ENCODE measurements around the gene RAX. TPM values are rescaled to one million over a fixed set of nuclear protein-coding genes. Genes with fewer than 3 reads are reported as not detected.

The RAX gene
- total RNA-seq, 1 experiment from 2014 or later = not detected

DNA sequence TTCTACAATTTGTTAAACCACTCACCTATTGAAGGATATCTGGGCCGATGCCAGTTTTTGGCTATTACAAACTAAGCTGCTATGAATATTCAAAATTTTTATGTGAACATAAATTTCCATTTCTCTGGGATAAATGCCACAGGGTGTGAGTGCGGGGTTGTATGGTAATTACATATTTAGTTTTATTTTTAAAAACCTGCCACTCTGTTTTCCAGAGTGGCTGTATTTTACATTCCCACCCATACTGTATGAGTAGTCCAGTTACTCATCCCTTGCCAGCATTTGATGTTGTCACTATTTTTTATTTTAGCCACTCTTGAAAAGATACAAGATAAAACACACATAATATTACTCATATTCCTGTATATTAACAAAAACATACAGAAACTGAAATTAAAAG, 30.3 kb downstream of the RAX start:
- in situ Hi-C loops (cut with HindIII; ENCODE audit: low pct_unique_long_range_greater_than_20kb, low sequenced_read_pairs) = no loop called here
- H3K4me3 ChIP-seq (ENCODE audit: low read depth in 2 of 2, low read length in 2 of 2) = no peak overlapping the region
- ChIA-PET CTCF (no interaction called here), POLR2A (no interaction called here)
- no peaks in the 10 kb centered on the region for H3K4me1 ChIP-seq (ENCODE audit: control insufficient read depth, insufficient read depth, low read length)
- ATAC-seq (no peak), DNase-seq (ENCODE audit: low read depth, low spot score) (no peak)
- H3K9me3 ChIP-seq (ENCODE audit: control insufficient read depth, insufficient read depth, low read depth, low read length) = no peaks in the 10 kb centered on the region
- H3K27ac ChIP-seq (ENCODE audit: low read length) = no peak overlapping the region
- no TSS peak for BruUV-seq (replicated peaks)
- TF ChIP-seq, protein P1, sequence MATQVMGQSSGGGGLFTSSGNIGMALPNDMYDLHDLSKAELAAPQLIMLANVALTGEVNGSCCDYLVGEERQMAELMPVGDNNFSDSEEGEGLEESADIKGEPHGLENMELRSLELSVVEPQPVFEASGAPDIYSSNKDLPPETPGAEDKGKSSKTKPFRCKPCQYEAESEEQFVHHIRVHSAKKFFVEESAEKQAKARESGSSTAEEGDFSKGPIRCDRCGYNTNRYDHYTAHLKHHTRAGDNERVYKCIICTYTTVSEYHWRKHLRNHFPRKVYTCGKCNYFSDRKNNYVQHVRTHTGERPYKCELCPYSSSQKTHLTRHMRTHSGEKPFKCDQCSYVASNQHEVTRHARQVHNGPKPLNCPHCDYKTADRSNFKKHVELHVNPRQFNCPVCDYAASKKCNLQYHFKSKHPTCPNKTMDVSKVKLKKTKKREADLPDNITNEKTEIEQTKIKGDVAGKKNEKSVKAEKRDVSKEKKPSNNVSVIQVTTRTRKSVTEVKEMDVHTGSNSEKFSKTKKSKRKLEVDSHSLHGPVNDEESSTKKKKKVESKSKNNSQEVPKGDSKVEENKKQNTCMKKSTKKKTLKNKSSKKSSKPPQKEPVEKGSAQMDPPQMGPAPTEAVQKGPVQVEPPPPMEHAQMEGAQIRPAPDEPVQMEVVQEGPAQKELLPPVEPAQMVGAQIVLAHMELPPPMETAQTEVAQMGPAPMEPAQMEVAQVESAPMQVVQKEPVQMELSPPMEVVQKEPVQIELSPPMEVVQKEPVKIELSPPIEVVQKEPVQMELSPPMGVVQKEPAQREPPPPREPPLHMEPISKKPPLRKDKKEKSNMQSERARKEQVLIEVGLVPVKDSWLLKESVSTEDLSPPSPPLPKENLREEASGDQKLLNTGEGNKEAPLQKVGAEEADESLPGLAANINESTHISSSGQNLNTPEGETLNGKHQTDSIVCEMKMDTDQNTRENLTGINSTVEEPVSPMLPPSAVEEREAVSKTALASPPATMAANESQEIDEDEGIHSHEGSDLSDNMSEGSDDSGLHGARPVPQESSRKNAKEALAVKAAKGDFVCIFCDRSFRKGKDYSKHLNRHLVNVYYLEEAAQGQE (IDR thresholded peaks at IDR 0.05; ENCODE audit: insufficient read depth in 1 of 2, low read depth in 2 of 2, low read length in 1 of 2) = no peak
- no peak for TF ChIP-seq TCF7L2 (IDR thresholded peaks at IDR 0.05; ENCODE audit: low read depth, low read length)
- TF ChIP-seq, protein P2, sequence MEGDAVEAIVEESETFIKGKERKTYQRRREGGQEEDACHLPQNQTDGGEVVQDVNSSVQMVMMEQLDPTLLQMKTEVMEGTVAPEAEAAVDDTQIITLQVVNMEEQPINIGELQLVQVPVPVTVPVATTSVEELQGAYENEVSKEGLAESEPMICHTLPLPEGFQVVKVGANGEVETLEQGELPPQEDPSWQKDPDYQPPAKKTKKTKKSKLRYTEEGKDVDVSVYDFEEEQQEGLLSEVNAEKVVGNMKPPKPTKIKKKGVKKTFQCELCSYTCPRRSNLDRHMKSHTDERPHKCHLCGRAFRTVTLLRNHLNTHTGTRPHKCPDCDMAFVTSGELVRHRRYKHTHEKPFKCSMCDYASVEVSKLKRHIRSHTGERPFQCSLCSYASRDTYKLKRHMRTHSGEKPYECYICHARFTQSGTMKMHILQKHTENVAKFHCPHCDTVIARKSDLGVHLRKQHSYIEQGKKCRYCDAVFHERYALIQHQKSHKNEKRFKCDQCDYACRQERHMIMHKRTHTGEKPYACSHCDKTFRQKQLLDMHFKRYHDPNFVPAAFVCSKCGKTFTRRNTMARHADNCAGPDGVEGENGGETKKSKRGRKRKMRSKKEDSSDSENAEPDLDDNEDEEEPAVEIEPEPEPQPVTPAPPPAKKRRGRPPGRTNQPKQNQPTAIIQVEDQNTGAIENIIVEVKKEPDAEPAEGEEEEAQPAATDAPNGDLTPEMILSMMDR (IDR thresholded peaks at IDR 0.05) = no peak
- no peak for TF ChIP-seq SIN3A (IDR thresholded peaks at IDR 0.05; ENCODE audit: borderline replicate concordance, insufficient read depth, low read depth, low read length)
- TF ChIP-seq POLR2AphosphoS5 (IDR thresholded peaks at IDR 0.05; ENCODE audit: low read depth, low read length) = no peak
- no peaks in the 10 kb centered on the region for H3K36me3 ChIP-seq (ENCODE audit: control insufficient read depth, insufficient read depth, low read length)
- peaks cover 2% of the 10 kb centered on the region for H3K27me3 ChIP-seq (ENCODE audit: control insufficient read depth, insufficient read depth, low read length)
- intact Hi-C loops (cut with micrococcal nuclease; ENCODE audit: unreplicated experiment) = no loop called here

DNA sequence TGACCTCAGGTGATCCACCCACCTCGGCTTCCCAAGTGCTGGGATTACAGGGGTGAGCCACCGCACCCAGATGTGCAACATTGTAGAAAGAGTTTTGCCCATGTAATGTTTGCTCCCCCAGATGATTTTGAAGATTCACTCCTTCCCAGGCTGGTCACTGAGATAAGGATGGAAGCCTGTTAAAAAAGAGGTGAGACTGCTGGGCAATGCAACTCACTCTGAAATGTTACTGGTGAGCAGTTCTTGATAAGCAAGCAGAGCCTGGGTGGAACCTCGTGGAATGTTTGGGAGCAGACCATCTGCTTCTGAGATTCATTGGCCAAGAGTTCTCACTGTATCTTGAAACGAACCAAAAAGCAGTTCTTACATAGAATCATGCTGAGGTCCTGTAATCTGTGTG, 33.6 kb downstream of the RAX start:
- H3K27ac ChIP-seq (ENCODE audit: low read length) = no peak overlapping the region
- BruUV-seq (replicated peaks) = no TSS peak
- ChIA-PET POLR2A (no interaction called here), CTCF (no interaction called here)
- intact Hi-C loops (cut with micrococcal nuclease; ENCODE audit: unreplicated experiment) (no loop called here), in situ Hi-C loops (cut with HindIII; ENCODE audit: low pct_unique_long_range_greater_than_20kb, low sequenced_read_pairs) (no loop called here)
- H3K4me1 ChIP-seq (ENCODE audit: control insufficient read depth, insufficient read depth, low read length) = no peaks in the 10 kb centered on the region
- no peaks in the 10 kb centered on the region for H3K36me3 ChIP-seq (ENCODE audit: control insufficient read depth, insufficient read depth, low read length)
- no peak for ATAC-seq
- no peak for TF ChIP-seq POLR2AphosphoS5 (IDR thresholded peaks at IDR 0.05; ENCODE audit: low read depth, low read length)
- no peak for TF ChIP-seq TCF7L2 (IDR thresholded peaks at IDR 0.05; ENCODE audit: low read depth, low read length)
- TF ChIP-seq, protein P1 (IDR thresholded peaks at IDR 0.05; ENCODE audit: insufficient read depth in 1 of 2, low read depth in 2 of 2, low read length in 1 of 2) = no peak
- TF ChIP-seq SIN3A (IDR thresholded peaks at IDR 0.05; ENCODE audit: borderline replicate concordance, insufficient read depth, low read depth, low read length) = no peak
- TF ChIP-seq, protein P2 (IDR thresholded peaks at IDR 0.05) = no peak
- no peaks in the 10 kb centered on the region for H3K27me3 ChIP-seq (ENCODE audit: control insufficient read depth, insufficient read depth, low read length)
- no peak for DNase-seq (ENCODE audit: low read depth, low spot score)
- no peaks in the 10 kb centered on the region for H3K9me3 ChIP-seq (ENCODE audit: control insufficient read depth, insufficient read depth, low read depth, low read length)
- no peak overlapping the region for H3K4me3 ChIP-seq (ENCODE audit: low read depth in 2 of 2, low read length in 2 of 2)
